ENCODE results near the gene NFKBIB. TPM values are rescaled to one million over a fixed set of nuclear protein-coding genes. Genes with fewer than 3 reads are reported as not detected.

NFKBIB gene
- total and polyA plus RNA-seq, 2 donors (not counting 3 experiments of a cell fraction or from before 2014, with no cell fraction given), result 25.0 to 30.8 TPM

GRCh38 chr19:38932425-38933179 lies 32.8 kb downstream of the NFKBIB start:
- TF ChIP-seq POLR2A (IDR thresholded peaks at IDR 0.05; ENCODE audit: low read depth, low read length) (no peak), CTCF (IDR thresholded peaks at IDR 0.05; ENCODE audit: extremely low read depth in 1 of 2, insufficient read depth in 1 of 2, low read depth in 1 of 2, low read length in 2 of 2) (peak; percentile 28 to 41)
- dilution Hi-C loops (cut with MboI; ENCODE audit: extremely low pct_ligation_motif_present, low sequenced_read_pairs), result no loop called here
- no peaks in the 10 kb centered on the region for H3K9me3 ChIP-seq (replicated peaks; ENCODE audit: control insufficient read depth, insufficient read depth, low read length)
- H3K36me3 ChIP-seq (ENCODE audit: control insufficient read depth in 2 of 2, extremely low read depth in 1 of 2, insufficient read depth in 2 of 2, low read length in 2 of 2), result peaks cover 0 to 5% of the 10 kb centered on the region in 2 experiments
- no peak overlapping the region for H2AFZ ChIP-seq (ENCODE audit: low read depth, low read length)
- no TSS peak for BruUV-seq (replicated peaks)
- POLR2A ChIA-PET, result interaction anchor here (0.6 kb wide), 1 partner anchor 80 kb away, joined by 3 read pairs; no protein-coding TSS in a partner anchor
- no peaks in the 10 kb centered on the region for H4K20me1 ChIP-seq (replicated peaks; ENCODE audit: control insufficient read depth, extremely low read depth, insufficient read depth, low read length)
- DNase-seq (ENCODE audit: low read depth, low spot score) (peak; percentile 43), FAIRE-seq (peak; percentile 77)
- H3K9ac ChIP-seq (replicated peaks; ENCODE audit: extremely low read depth, insufficient read depth, low read length), result no peak overlapping the region
- H3K4me1 ChIP-seq (ENCODE audit: control insufficient read depth, extremely low read depth, insufficient read depth, low read length), result peaks cover 14% of the 10 kb centered on the region
- intact Hi-C loops (cut with micrococcal nuclease), result no loop called here
- CTCF ChIA-PET, result interaction anchor here (0.7 to 3.4 kb wide), 6 partner anchors 45 to 530 kb away, joined by 3 to 13 read pairs (median 4); partner anchors contain the start of gene FAM98C
- H3K27me3 ChIP-seq (ENCODE audit: control insufficient read depth in 2 of 2, insufficient read depth in 2 of 2, low read length in 2 of 2), result no peaks in the 10 kb centered on the region
- H3K79me2 ChIP-seq (ENCODE audit: control insufficient read depth, insufficient read depth, low read length), result peaks cover 22% of the 10 kb centered on the region
- H3K4me3 ChIP-seq (replicated peaks in 1 of 3; ENCODE audit: insufficient read depth in 1 of 3, low read depth in 1 of 3, low read length in 3 of 3), result no peak overlapping the region
- H3K9me1 ChIP-seq (replicated peaks; ENCODE audit: control insufficient read depth, extremely low read depth, insufficient read depth, low read length), result no peaks in the 10 kb centered on the region
- no peak overlapping the region for H3K27ac ChIP-seq (ENCODE audit: insufficient read depth, low read depth, low read length)
- no peak overlapping the region for H3K4me2 ChIP-seq (ENCODE audit: insufficient read depth, low read length)

GRCh38 chr19:38933544-38933943 lies 33.8 kb downstream of the NFKBIB start:
- Histone ChIP-seq H3K4me3 (replicated peaks in 1 of 3; ENCODE audit: insufficient read depth in 1 of 3, low read depth in 1 of 3, low read length in 3 of 3) (no peak overlapping the region), H4K20me1 (replicated peaks; ENCODE audit: control insufficient read depth, extremely low read depth, insufficient read depth, low read length) (no peaks in the 10 kb centered on the region), H3K9me1 (replicated peaks; ENCODE audit: control insufficient read depth, extremely low read depth, insufficient read depth, low read length) (no peaks in the 10 kb centered on the region), H3K36me3 (ENCODE audit: control insufficient read depth in 2 of 2, extremely low read depth in 1 of 2, insufficient read depth in 2 of 2, low read length in 2 of 2) (peaks cover 0 to 5% of the 10 kb centered on the region in 2 experiments), H3K79me2 (ENCODE audit: control insufficient read depth, insufficient read depth, low read length) (peaks cover 22% of the 10 kb centered on the region), H3K27me3 (ENCODE audit: control insufficient read depth in 2 of 2, insufficient read depth in 2 of 2, low read length in 2 of 2) (no peaks in the 10 kb centered on the region), H3K9ac (replicated peaks; ENCODE audit: extremely low read depth, insufficient read depth, low read length) (no peak overlapping the region), H3K27ac (ENCODE audit: insufficient read depth, low read depth, low read length) (no peak overlapping the region), H3K4me1 (ENCODE audit: control insufficient read depth, extremely low read depth, insufficient read depth, low read length) (peaks cover 12% of the 10 kb centered on the region), H3K4me2 (ENCODE audit: insufficient read depth, low read length) (no peak overlapping the region), H2AFZ (ENCODE audit: low read depth, low read length) (no peak overlapping the region), H3K9me3 (replicated peaks; ENCODE audit: control insufficient read depth, insufficient read depth, low read length) (no peaks in the 10 kb centered on the region)
- ChIA-PET POLR2A (interaction anchor here (0.6 kb wide), 1 partner anchor 81 kb away, joined by 3 read pairs; no protein-coding TSS in a partner anchor), CTCF (interaction anchor here (0.7 to 1.6 kb wide), 5 partner anchors 46 to 530 kb away, joined by 3 to 6 read pairs (median 4); partner anchors contain the start of gene FAM98C)
- BruUV-seq (replicated peaks), result no TSS peak
- no peak for DNase-seq (ENCODE audit: low read depth, low spot score)
- dilution Hi-C loops (cut with MboI; ENCODE audit: extremely low pct_ligation_motif_present, low sequenced_read_pairs) (no loop called here), intact Hi-C loops (cut with micrococcal nuclease) (no loop called here)
- no peak for TF ChIP-seq JUN (IDR thresholded peaks at IDR 0.05; ENCODE audit: borderline replicate concordance, insufficient read depth, insufficient read length, low read depth)
- TF ChIP-seq MAX (IDR thresholded peaks at IDR 0.05; ENCODE audit: insufficient read depth, insufficient read length), result no peak
- TF ChIP-seq POLR2A (IDR thresholded peaks at IDR 0.05; ENCODE audit: low read depth, low read length), result no peak
- TF ChIP-seq FOS (IDR thresholded peaks at IDR 0.05; ENCODE audit: borderline replicate concordance, insufficient read depth, low read length), result no peak
- no peak for TF ChIP-seq GATA2 (IDR thresholded peaks at IDR 0.05; ENCODE audit: insufficient read depth, insufficient read length, low read depth, low read length)
- no peak for TF ChIP-seq MYC (IDR thresholded peaks at IDR 0.05; ENCODE audit: low read depth, low read length)
- no peak for TF ChIP-seq CTCF (IDR thresholded peaks at IDR 0.05; ENCODE audit: extremely low read depth in 1 of 2, insufficient read depth in 1 of 2, low read depth in 1 of 2, low read length in 2 of 2)
- no peak for TF ChIP-seq EZH2 (IDR thresholded peaks at IDR 0.05; ENCODE audit: borderline replicate concordance, low read depth, low read length, severe bottlenecking)
- TF ChIP-seq POLR2AphosphoS5 (IDR thresholded peaks at IDR 0.05; ENCODE audit: insufficient read depth, low read depth, low read length), result no peak
- FAIRE-seq, result no peak

Measured in endothelial cell of umbilical vein (primary cell).